Omental fat pad (tissue), 4 donors: Measurements from ENCODE around the gene GPRC5B. TPM values are rescaled to one million over a fixed set of nuclear protein-coding genes. Genes with fewer than 3 reads are reported as not detected.

Source experiments
- ATAC-seq: fragments of 150-250 bp; one replicate; pipeline ENCODE4 v1.9.1; 2016; ENCODE audit warnings: mild to moderate bottlenecking, moderate library complexity; ENCODE audit not compliant: low FRiP score
- DNase-seq: peaks from one replicate; pipeline ENCODE4 v3.0.0-alpha.2; 2019; ENCODE audit warnings: low spot score
- CTCF ChIP-seq, 3 donors: fragments of 450-650 bp; IDR thresholded peaks; one replicate each; pipeline ENCODE4 v1.5.1; 2016 to 2017; ENCODE audit warnings: antibody characterized with exemption in 3 of 3, mild to moderate bottlenecking in 3 of 3, moderate library complexity in 2 of 3
- total RNA-seq, 4 donors: library from RNA; depleted of rRNA; stranded (reverse); fragments of >200 nt; gene quantifications; one replicate each; pipeline ENCODE4 v1.1.0, GENCODE V29; 2016

The GPRC5B gene
- total RNA-seq, 4 donors from 2014 or later, result 15.4 to 36.3 (median 30.7) TPM

GRCh38 chr16:19822533-19822932 lies 62.1 kb downstream of the GPRC5B start:
- peak; percentile 82 for ATAC-seq
- no peak for DNase-seq
- TF ChIP-seq CTCF (IDR thresholded peaks at IDR 0.05), result no peak

- ATAC-seq (no peak), DNase-seq (no peak)
- TF ChIP-seq CTCF (IDR thresholded peaks at IDR 0.05), result no peak
Observed at GRCh38 chr16:19817875-19818274, 66.8 kb downstream of the GPRC5B start.

GRCh38 chr16:19817122-19817521 lies 67.5 kb downstream of the GPRC5B start:
- no peak for TF ChIP-seq CTCF (IDR thresholded peaks at IDR 0.05)
- ATAC-seq, result no peak
- DNase-seq, result no peak

- ATAC-seq, result no peak
- TF ChIP-seq CTCF (IDR thresholded peaks at IDR 0.05), result no peak
- no peak for DNase-seq
Observed at GRCh38 chr16:19815418-19815817, 69.2 kb downstream of the GPRC5B start.

- ATAC-seq (no peak), DNase-seq (no peak)
- TF ChIP-seq CTCF (IDR thresholded peaks at IDR 0.05), result no peak
Observed at GRCh38 chr16:19812986-19813385, 71.7 kb downstream of the GPRC5B start.

GRCh38 chr16:19810817-19811731 lies 73.6 kb downstream of the GPRC5B start:
- peak; percentile 91 for ATAC-seq
- TF ChIP-seq CTCF (IDR thresholded peaks at IDR 0.05), result no peak

GRCh38 chr16:19809693-19810092 lies 75.0 kb downstream of the GPRC5B start:
- TF ChIP-seq CTCF (IDR thresholded peaks at IDR 0.05), result no peak
- DNase-seq, result no peak
- ATAC-seq, result no peak

More at GRCh38 chr16:19810817-19811731, 73.6 kb downstream of the GPRC5B start:
- DNase-seq, result no peak
